GM21825 (cell line): ENCODE data around the gene GSK3B.

Experiments
- ATAC-seq: cut with Tn5 transposase; IDR thresholded peaks from one replicate; pipeline ENCODE4 v1.9.1; 2021; ENCODE audit warnings: mild to moderate bottlenecking, moderate library complexity; ENCODE audit not compliant: unreplicated experiment

GSK3B gene

DNA sequence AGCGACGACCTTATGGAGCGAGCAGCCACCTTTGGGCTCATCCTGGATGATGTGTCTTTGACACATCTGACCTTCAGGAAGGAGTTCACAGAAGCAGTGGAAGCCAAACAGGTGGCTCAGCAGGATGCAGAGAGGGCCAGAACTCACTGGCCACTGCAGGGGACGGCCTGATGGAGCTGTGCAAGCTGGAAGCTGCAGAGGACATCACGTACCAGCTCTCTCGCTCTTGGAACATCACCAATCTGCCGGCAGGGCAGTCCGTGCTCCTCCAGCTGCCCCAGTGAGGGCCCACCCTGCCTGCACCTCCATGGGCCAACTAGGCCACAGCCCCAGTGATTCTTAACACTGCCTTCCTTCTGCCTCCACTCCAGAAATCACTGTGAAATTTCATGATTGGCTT lies 302.0 kb downstream of the GSK3B start:
- no peak for ATAC-seq

GRCh38 chr3:119790369-119790768 lies 303.9 kb downstream of the GSK3B start:
- ATAC-seq = no peak

GRCh38 chr3:119786409-119786808 lies 307.8 kb downstream of the GSK3B start:
- no peak for ATAC-seq

GRCh38 chr3:119783883-119784282 lies 310.4 kb downstream of the GSK3B start:
- no peak for ATAC-seq

GRCh38 chr3:119783255-119783654 lies 311.0 kb downstream of the GSK3B start:
- ATAC-seq = no peak

DNA sequence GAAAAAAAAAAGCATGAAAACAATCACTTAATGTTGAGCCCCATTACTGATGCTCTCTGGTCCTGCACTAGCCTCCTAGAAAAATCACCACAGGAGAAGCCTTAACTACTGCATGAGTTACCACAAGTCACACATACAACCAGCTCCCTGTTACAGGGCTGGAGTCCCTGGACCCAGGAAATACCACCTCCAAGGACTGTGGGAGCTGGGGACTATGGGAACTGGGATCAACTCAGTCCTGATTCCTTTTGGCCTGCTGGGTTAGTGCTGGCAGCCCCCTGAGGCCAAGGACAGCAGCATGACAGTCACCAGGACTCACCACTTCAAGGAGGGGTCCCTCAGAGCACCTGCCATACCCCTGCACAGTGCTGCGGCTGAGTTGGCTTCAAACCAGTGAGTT lies 311.8 kb downstream of the GSK3B start:
- ATAC-seq = no peak

- no peak for ATAC-seq
These were observed 312.7 kb downstream of the GSK3B start, which contains the start of gene NR1I2 for GRCh38 chr3:119781330-119782198. NR1I2 (plus strand) TSS chr3:119782101.

DNA sequence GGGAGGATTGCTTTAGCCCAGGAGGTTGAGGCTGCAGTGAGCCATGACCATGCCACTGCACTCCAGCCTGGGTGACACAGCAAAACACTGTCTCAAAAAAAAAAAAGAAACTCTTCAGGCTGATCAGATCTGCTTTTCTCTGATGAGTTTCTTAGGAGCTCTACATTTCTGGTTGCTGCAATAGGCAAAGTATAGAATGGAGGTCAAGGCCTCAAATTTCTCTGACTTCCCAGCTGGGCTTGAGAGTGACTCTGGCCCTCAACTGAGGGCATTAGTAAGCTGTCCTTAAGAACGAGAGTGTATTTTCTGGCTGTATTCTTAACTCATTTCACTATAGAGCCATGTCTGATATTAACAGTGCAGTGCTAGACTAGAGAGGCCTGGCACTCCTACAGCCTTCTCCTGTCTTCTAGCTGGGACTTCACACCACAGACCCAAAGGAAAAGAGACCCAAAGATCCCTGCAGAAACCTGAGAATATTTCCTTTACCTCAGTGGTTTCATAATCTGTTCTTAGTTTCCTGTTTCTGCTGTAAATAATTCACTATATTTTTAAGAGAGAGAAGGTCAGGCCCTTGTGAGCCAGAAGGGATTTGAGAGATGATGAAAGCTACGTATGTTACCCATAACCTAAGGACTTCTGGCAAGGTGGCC lies 314.4 kb downstream of the GSK3B start:
- peak; percentile 77 for ATAC-seq

DNA sequence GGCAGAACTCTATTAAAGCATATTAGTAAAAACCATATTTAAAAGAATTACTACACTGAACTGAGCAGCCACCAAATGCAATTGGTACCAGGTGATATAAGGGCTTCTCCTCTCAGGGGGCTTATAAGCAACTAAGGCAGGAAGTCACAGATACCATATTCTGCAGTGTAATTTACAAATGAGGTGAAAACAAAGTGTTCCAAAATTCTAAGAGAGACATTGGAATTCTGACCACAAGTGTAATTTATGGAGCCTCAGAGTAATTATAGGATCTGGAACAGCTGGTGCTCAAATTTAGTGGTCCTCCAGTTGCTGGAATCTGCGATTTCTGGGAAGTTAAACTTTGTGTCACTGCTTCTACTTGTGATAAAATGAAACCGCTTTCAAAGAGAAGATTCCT lies 315.4 kb downstream of the GSK3B start:
- ATAC-seq = no peak

DNA sequence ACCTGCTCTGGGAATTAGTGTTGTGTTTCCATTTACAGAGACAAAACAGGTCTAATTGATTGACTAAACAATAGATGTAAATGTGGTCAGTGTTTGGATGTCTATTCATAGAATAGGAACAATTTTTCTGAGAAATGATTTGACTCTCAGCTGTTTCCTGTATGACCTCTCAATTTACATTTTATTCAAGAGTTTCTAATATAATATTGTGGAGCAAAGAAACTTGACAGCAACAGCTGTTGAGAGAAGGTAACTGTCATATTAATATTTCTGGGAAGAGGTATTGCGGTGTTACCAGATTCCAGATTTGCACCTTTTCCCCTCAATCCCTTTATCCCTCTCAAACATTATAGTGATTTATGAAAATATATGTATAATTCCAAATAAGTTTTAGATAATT lies 316.1 kb downstream of the GSK3B start:
- ATAC-seq = no peak

- ATAC-seq = no peak
These were observed 317.9 kb downstream of the GSK3B start for GRCh38 chr3:119776304-119776703.

DNA sequence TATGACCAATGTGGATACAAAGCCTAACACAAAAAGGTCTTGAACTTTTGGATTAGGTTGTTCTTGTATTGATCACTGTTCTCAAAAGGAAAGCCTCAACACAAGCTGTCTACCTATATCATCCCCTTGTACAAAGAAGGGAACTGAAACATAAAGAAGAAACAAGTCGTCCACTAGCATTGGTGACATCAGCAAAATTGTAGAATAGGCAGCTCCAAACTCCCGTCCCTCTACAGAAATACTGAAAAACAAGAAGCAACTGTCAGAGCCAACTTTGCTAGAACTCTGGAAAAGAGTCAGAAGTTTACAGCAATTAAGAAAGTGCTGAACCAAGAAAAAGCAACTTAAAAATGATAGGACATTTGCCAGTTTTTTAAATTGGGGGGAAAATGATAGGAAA lies 319.8 kb downstream of the GSK3B start:
- peak; percentile 78 for ATAC-seq
